Dendritic cell treated with granulocyte-macrophage colony-stimulating factor and Interleukin-4, amounts not matched to agents 40 ng/mL and 50 ng/mL, for 4 days (primary cell): Measurements from ENCODE around the gene PCDH15.

Source experiments
- H3K27ac Mint-ChIP-seq: one replicate; pipeline ENCODE4 v1.8.0; 2022; ENCODE audit warnings: mild to moderate bottlenecking, mixed read lengths
- H3K27me3 Mint-ChIP-seq: one replicate; pipeline ENCODE4 v1.8.0; 2022; ENCODE audit warnings: mild to moderate bottlenecking, mixed read lengths
- H3K36me3 Mint-ChIP-seq: one replicate; pipeline ENCODE4 v1.8.0; 2022; ENCODE audit warnings: low read depth, mixed read lengths
- H3K4me1 Mint-ChIP-seq: one replicate; pipeline ENCODE4 v1.8.0; 2022; ENCODE audit warnings: low read depth, mixed read lengths
- H3K4me3 Mint-ChIP-seq: one replicate; pipeline ENCODE4 v1.8.0; 2022; ENCODE audit warnings: mild to moderate bottlenecking, moderate library complexity, mixed read lengths
- H3K9me3 Mint-ChIP-seq: one replicate; pipeline ENCODE4 v1.8.0; 2022; ENCODE audit warnings: mixed read lengths
- intact Hi-C: fragments of 100-400 bp; cut with micrococcal nuclease; formaldehyde crosslinking; loops from one replicate; pipeline ENCODE4 v1.15.0; 2022

PCDH15 gene

DNA sequence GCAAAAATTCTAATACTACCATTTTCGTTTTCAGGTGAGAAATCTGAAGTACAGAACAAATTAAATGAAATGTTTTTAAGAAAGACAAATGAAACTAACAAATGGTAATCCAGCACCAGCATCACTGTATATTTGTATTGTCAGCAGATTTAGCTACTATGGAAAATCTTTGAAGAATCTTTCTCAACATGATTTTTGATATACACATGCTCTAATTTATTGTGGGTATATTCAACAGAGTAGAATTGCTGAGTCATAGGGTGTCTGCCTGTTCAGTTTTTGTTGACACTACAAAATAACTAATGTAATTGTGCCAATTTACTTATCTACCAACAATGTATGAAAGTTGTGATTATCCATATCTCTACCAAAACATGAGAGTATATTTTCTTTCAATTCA is 437.6 kb downstream of the PCDH15 start:
- H3K27ac Mint-ChIP-seq, result no peak overlapping the region
- H3K27me3 Mint-ChIP-seq, result no peaks in the 10 kb centered on the region
- H3K4me1 Mint-ChIP-seq, result no peaks in the 10 kb centered on the region
- H3K36me3 Mint-ChIP-seq, result no peaks in the 10 kb centered on the region
- intact Hi-C loops, result no loop called here
- no peaks in the 10 kb centered on the region for H3K9me3 Mint-ChIP-seq
- H3K4me3 Mint-ChIP-seq, result no peak overlapping the region

DNA sequence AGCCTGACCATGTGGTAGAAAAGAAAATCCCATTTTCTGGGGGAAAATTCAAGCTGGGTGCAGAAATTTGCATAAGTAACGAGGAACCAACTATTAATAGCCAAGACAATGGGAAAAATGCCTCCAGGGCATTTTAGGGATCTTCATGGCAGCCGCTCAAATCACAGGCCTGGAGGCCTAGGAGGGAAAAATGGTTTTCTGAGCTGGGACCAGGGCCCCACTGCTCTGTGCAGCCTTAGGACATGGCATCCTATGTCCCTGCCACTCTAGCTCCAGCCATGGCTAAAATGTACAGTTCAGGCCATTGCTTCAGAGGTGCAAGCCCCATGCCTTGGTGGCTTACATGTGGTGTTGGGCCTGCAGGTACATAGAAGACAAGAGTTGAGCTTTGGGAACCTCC is 459.0 kb downstream of the PCDH15 start:
- Mint-ChIP-seq H3K4me3 (no peak overlapping the region), H3K9me3 (peaks cover 40% of the 10 kb centered on the region), H3K4me1 (no peaks in the 10 kb centered on the region), H3K27me3 (no peaks in the 10 kb centered on the region), H3K36me3 (no peaks in the 10 kb centered on the region), H3K27ac (no peak overlapping the region)
- intact Hi-C loops, result no loop called here

DNA sequence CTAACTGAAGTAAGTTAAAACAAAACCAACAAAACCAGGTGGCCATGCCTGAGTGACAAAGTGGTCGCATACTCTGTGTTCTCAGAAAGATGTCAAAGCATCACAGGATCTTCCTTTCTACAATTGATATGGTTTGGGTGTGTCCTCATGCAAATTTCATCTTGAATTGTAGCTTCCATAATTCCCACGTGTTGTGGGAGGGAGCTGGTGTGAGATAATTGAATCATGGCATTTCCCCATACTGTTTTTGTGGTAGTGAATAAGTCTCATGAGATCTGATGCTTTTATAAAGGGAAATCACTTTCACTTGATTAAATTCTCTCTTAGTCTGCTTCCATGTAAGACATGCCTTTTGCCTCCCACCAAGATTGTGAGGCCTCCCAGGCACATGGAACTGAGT is 465.7 kb downstream of the PCDH15 start:
- H3K27ac Mint-ChIP-seq, result no peak overlapping the region
- no peak overlapping the region for H3K4me3 Mint-ChIP-seq
- intact Hi-C loops, result no loop called here
- peaks cover 15% of the 10 kb centered on the region for H3K9me3 Mint-ChIP-seq
- H3K4me1 Mint-ChIP-seq, result no peaks in the 10 kb centered on the region
- no peaks in the 10 kb centered on the region for H3K27me3 Mint-ChIP-seq
- no peaks in the 10 kb centered on the region for H3K36me3 Mint-ChIP-seq

DNA sequence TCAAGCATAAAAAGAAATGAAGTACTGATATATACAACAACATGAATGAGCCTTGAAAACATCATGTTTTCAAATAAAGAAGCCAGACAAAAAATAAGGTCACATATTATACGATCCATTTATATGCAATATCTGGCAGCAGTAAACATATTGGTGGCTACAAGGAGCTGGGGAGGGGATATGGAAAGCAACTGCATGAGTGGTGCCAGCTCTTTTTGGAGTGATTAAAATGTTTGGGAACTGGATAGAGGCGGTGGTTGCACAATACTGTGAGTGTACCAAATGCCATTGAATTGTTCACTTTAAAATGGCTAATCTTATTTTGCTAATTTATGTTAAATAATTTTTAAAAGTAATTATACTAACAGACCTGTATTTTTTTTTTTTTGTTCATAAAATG is 481.7 kb downstream of the PCDH15 start:
- peaks cover 14% of the 10 kb centered on the region for H3K9me3 Mint-ChIP-seq
- H3K27me3 Mint-ChIP-seq, result no peaks in the 10 kb centered on the region
- intact Hi-C loops, result no loop called here
- no peaks in the 10 kb centered on the region for H3K36me3 Mint-ChIP-seq
- no peaks in the 10 kb centered on the region for H3K4me1 Mint-ChIP-seq
- H3K27ac Mint-ChIP-seq, result no peak overlapping the region
- no peak overlapping the region for H3K4me3 Mint-ChIP-seq

DNA sequence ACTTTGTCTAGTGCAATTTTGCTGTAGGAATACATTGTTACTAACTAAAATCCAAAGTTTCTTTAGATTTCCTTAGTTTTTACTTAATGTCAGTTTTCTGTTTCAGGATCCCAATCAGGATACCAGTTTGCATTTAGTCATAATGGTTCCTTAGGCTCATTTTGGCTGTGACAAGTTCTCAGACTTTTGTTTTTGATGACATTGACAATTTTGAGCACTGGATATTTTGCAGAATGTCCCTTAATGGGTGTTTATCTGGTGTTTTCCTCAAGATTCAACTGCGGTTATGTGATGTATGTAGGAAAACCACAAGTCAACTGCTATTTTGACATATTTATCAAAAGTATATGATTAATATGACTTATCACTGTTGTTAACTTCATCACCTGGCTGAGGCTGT is 482.6 kb downstream of the PCDH15 start:
- Mint-ChIP-seq H3K27ac (no peak overlapping the region), H3K27me3 (no peaks in the 10 kb centered on the region), H3K9me3 (peaks cover 16% of the 10 kb centered on the region), H3K36me3 (no peaks in the 10 kb centered on the region), H3K4me1 (no peaks in the 10 kb centered on the region), H3K4me3 (no peak overlapping the region)
- intact Hi-C loops, result no loop called here

DNA sequence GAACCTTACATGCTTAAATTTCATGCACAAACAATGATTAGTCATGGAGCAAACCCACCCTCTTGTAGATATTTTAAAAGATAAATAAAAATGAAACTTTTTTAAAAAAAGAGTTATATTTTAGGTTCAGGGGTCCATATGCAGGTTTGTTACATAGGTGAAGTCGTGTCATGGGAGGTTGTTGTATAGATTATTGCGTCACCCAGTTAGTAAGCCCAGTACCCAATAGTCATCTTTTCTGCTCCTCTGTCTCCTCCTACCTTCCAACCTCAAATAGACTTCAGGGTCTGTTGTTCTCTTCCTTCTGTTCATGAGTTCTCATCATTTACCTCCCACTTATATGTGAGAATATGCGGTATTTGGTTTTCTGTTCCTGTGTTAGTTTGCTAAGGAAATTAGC is 486.6 kb downstream of the PCDH15 start:
- peaks cover 16% of the 10 kb centered on the region for H3K9me3 Mint-ChIP-seq
- no peak overlapping the region for H3K27ac Mint-ChIP-seq
- intact Hi-C loops, result no loop called here
- no peaks in the 10 kb centered on the region for H3K27me3 Mint-ChIP-seq
- H3K36me3 Mint-ChIP-seq, result no peaks in the 10 kb centered on the region
- H3K4me3 Mint-ChIP-seq, result no peak overlapping the region
- H3K4me1 Mint-ChIP-seq, result no peaks in the 10 kb centered on the region

DNA sequence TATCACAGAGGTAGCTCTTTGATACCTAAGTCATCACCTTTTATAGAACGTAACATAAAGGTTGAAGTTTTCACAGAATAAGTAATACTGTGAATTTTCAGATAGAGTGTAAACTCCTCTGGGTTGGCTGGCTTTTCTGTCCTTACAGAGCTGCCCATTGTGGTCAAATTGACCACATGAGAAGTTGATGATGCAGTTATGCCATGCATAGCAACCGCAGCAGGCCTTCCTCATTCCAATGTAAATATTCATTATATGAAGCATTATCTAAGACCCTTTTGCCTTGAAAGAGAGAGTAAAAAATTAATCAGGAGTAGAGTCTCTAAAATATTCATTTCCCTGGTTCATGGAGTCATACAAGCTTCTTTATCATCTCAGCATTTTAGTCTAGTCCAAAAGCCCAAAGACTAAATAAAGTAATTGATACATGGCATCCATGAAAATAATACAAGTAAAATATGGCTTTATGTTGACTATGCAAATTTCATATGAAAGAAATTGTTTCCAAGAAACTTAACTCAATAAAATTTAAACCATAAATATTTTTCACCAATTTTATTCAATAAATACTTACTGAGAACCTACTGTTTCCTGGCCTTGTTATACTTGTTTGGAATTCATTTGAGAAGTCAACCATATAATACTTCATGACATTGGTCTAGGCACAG is 516.4 kb downstream of the PCDH15 start:
- no peaks in the 10 kb centered on the region for H3K36me3 Mint-ChIP-seq
- H3K4me3 Mint-ChIP-seq, result no peak overlapping the region
- no peak overlapping the region for H3K27ac Mint-ChIP-seq
- H3K9me3 Mint-ChIP-seq, result peaks cover 7% of the 10 kb centered on the region
- no peaks in the 10 kb centered on the region for H3K27me3 Mint-ChIP-seq
- no peaks in the 10 kb centered on the region for H3K4me1 Mint-ChIP-seq
- intact Hi-C loops, result no loop called here

DNA sequence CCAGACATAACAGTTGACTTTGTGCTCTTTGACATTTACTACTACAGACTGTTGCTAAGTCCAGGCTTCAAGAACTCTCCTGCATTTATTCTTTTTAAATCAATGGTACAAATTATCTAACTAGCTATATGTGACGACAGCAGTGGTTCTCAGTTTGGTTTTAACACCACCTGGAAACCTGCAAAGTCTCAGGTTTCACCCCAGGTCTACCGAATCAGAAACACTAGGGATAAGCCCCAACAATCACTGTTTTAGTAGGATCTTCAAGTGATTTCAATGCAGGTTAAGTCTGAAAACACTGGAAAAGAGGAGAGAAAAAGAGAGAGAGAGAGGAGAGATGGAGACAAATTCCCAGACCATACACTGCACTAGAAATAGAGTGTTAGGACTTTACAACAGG is 519.0 kb downstream of the PCDH15 start:
- no peaks in the 10 kb centered on the region for H3K9me3 Mint-ChIP-seq
- H3K36me3 Mint-ChIP-seq, result no peaks in the 10 kb centered on the region
- intact Hi-C loops, result no loop called here
- no peak overlapping the region for H3K27ac Mint-ChIP-seq
- H3K27me3 Mint-ChIP-seq, result no peaks in the 10 kb centered on the region
- H3K4me3 Mint-ChIP-seq, result no peak overlapping the region
- no peaks in the 10 kb centered on the region for H3K4me1 Mint-ChIP-seq

DNA sequence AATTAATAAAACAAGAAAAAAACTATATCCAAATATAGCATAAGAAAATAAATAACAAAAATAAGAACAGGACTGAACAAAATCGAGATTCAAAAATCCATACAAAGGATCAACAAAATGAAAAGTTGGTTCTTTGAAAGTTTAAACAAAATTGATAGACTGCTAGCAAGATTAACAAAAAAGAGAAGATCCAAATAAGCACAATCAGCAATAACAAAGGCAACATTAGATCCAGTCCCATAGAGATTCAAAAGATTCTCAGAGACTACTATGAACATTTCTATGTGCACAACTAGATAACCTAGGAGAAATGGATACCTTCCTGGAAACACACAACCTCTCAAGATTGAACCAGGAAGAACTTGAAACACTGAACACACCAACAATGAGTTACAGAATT is 534.6 kb downstream of the PCDH15 start:
- H3K4me1 Mint-ChIP-seq, result no peaks in the 10 kb centered on the region
- intact Hi-C loops, result no loop called here
- peaks cover 39% of the 10 kb centered on the region for H3K9me3 Mint-ChIP-seq
- no peak overlapping the region for H3K27ac Mint-ChIP-seq
- H3K4me3 Mint-ChIP-seq, result no peak overlapping the region
- H3K27me3 Mint-ChIP-seq, result no peaks in the 10 kb centered on the region
- H3K36me3 Mint-ChIP-seq, result no peaks in the 10 kb centered on the region

DNA sequence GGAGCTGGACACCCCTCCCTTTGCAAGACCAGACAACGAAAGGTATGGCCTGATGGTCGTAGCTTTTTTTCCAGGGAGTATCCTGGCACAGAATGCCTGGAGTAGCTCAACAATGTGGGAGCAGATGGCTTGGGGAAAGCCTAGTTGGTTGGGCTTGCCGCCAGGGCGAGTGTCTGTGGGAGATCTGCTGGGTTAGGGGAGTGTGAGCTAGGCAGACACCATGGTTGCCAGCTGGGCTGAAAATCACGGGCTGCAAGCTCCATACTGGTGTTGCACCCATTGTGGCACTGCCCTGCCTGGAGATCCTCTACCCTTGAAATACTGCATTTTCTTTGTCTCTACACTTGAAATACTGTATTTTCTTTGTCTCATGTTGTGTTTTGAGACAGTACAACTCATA is 538.3 kb downstream of the PCDH15 start:
- no peak overlapping the region for H3K27ac Mint-ChIP-seq
- H3K9me3 Mint-ChIP-seq, result peaks cover 39% of the 10 kb centered on the region
- intact Hi-C loops, result no loop called here
- H3K4me1 Mint-ChIP-seq, result no peaks in the 10 kb centered on the region
- H3K4me3 Mint-ChIP-seq, result no peak overlapping the region
- H3K27me3 Mint-ChIP-seq, result no peaks in the 10 kb centered on the region
- no peaks in the 10 kb centered on the region for H3K36me3 Mint-ChIP-seq

DNA sequence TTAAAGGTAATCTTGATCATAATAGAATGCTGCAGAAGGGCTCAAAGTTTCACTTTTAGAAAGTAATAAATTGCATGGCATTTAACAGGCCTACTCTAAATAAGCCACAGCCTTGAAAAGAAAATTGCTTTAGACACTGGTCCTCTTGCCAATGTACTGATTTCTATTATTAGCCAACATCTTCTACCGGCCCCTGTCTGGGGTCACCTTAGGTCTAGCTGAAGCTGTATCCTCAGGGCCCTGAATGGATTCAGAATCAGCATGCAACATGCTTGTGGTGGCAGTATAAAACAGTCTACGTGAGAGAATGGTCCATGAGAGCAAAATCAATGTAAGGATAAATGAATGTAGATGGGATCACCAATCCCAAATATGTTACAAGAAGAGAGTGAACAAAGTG is 541.9 kb downstream of the PCDH15 start:
- H3K9me3 Mint-ChIP-seq, result peaks cover 22% of the 10 kb centered on the region

DNA sequence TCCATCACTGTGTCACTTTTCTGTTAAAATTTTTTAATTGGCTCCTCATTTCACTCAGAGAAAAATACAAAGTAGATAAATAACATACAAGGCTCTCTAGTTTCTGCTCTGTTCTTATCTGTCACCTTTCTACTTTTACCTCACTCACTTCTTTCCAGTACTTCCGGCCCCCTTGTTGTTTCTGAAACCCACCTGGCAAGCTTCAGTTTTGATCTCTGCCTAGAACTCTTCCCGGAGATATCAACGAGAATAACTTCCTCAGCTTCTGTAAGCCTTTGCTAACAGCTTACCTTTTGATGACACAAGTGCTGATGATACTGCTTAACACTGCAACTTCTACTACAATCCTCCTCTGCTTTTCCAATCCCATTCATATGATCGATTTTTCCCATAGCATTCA is 566.2 kb downstream of the PCDH15 start:
- Mint-ChIP-seq H3K36me3 (no peaks in the 10 kb centered on the region), H3K4me3 (no peak overlapping the region), H3K4me1 (no peaks in the 10 kb centered on the region), H3K27ac (no peak overlapping the region), H3K27me3 (no peaks in the 10 kb centered on the region), H3K9me3 (peaks cover 32% of the 10 kb centered on the region)
- intact Hi-C loops, result no loop called here

More for the DNA sequence above, 541.9 kb downstream of the PCDH15 start:
- Mint-ChIP-seq H3K27ac (no peak overlapping the region), H3K36me3 (no peaks in the 10 kb centered on the region), H3K4me1 (no peaks in the 10 kb centered on the region), H3K27me3 (no peaks in the 10 kb centered on the region), H3K4me3 (no peak overlapping the region)
- intact Hi-C loops, result no loop called here

DNA sequence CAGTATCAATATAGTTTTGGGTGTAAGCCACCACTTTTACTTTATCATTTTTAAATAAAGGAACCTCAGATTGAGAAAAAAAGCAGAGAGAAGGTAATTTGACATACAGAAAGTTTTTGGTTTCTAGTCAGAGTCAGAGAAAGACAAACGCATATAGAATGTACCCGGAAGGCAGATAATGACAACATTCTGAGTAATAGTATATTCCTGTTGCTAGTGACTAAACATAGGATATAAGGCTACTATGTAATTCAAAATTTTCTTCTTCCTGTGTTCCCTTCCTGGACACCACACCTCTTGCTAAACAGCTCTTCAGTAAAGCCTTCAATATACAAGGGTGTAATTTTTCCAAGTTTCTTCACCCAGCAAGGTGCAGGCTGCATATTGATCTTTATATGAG is 597.6 kb downstream of the PCDH15 start:
- Mint-ChIP-seq H3K36me3 (no peaks in the 10 kb centered on the region), H3K9me3 (peaks cover 11% of the 10 kb centered on the region), H3K27me3 (no peaks in the 10 kb centered on the region), H3K4me3 (no peak overlapping the region), H3K27ac (no peak overlapping the region), H3K4me1 (no peaks in the 10 kb centered on the region)
- intact Hi-C loops, result no loop called here

DNA sequence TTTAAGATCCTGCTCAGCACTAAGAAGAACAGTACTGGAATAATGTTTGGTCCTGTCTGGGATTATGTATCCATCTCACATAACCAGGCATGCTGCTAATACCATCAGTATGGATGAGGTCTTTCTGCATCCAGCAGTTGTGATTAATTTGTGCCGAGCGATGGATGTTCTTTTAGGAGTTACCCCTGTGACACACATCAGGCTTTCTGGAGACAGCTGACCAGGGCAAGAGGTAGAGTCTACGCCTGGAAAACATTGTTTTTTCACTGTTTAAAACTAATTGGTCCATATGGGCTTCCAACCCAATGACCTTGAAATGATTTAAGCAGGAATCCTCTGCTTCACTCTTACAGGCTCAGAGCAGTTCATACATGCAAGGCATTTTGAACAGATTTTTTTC is 603.0 kb downstream of the PCDH15 start:
- H3K27ac Mint-ChIP-seq, result no peak overlapping the region
- no peaks in the 10 kb centered on the region for H3K36me3 Mint-ChIP-seq
- H3K4me1 Mint-ChIP-seq, result no peaks in the 10 kb centered on the region
- intact Hi-C loops, result no loop called here
- peaks cover 11% of the 10 kb centered on the region for H3K9me3 Mint-ChIP-seq
- no peaks in the 10 kb centered on the region for H3K27me3 Mint-ChIP-seq
- no peak overlapping the region for H3K4me3 Mint-ChIP-seq

DNA sequence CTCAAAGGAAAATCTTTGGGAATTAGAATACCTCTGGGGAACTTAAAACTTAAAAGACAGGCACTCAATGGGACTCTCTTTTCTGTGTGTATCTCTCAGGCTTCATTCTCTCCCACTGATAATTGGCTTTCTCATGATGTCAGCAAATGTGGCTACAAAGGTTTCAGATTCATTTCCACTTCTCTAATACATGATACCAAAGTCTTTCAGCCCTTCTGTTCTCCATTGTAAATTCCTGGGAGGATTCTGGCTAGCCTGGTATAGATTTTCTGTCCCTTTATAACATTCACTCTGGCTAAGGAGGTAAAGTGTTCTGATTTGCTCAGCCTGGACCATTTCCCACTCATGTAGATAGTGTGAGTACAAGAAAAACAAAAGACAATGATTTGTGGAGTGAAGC is 606.2 kb downstream of the PCDH15 start:
- intact Hi-C loops, result no loop called here
- H3K4me1 Mint-ChIP-seq, result no peaks in the 10 kb centered on the region
- no peak overlapping the region for H3K27ac Mint-ChIP-seq
- no peaks in the 10 kb centered on the region for H3K27me3 Mint-ChIP-seq
- H3K36me3 Mint-ChIP-seq, result no peaks in the 10 kb centered on the region
- H3K9me3 Mint-ChIP-seq, result no peaks in the 10 kb centered on the region
- no peak overlapping the region for H3K4me3 Mint-ChIP-seq
